ENCODE measurements around the gene PSMD11.

Gene PSMD11

DNA sequence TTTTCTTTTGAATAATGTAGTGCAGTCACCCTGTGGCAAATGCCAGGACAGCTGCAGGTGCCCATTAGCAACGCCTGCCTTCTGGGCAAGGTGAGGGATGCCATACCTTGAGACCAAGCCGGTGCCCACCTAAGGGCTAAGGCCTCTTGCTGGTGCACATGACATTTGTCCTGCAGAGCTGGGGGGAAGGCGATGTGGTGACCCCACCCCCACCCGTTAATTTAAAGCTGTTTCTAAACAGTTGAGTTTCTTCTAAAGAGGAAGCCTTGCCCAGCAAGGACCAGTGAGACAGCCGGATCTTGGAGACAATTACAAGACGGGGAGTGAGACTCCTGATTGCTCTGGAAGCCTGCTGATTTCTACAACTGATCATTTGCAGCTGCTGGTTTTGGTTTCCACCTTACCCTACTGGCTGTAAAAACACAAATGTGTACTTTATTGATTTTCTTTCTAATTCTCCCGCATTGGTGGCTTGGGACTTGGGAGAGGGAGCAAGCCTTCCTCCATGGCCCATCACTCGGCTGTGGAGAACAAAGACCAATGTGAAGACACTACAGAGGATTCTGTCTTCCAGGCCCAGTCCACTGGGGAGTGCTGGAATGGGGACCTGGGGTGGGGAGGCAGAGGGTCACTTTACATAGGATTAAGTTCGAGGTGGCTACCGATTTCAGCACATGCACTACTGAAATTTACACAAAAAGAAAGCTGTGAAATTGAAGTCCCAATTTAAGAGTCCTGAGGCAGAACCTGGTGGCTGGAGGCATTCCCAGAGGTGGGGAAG, 45.2 kb downstream of the PSMD11 start:
- TF ChIP-seq FOXP2 (optimal IDR thresholded peaks at IDR 0.05; ENCODE audit: borderline replicate concordance, extremely low read depth, extremely low read length, insufficient read depth) (no peak), SIN3A (IDR thresholded peaks at IDR 0.05; ENCODE audit: borderline replicate concordance, insufficient read depth, low read length) (no peak), POLR2AphosphoS5 (IDR thresholded peaks at IDR 0.05; ENCODE audit: low read depth, low read length) (no peak), REST (IDR thresholded peaks at IDR 0.05; ENCODE audit: insufficient read depth in 1 of 2, low read depth in 2 of 2, low read length in 2 of 2) (no peak), TAF1 (IDR thresholded peaks at IDR 0.05; ENCODE audit: borderline replicate concordance, insufficient read depth, low read length) (no peak)

- TF ChIP-seq FOXP2 (optimal IDR thresholded peaks at IDR 0.05; ENCODE audit: borderline replicate concordance, extremely low read depth, extremely low read length, insufficient read depth) (no peak), REST (IDR thresholded peaks at IDR 0.05; ENCODE audit: insufficient read depth in 1 of 2, low read depth in 2 of 2, low read length in 2 of 2) (no peak), POLR2AphosphoS5 (IDR thresholded peaks at IDR 0.05; ENCODE audit: low read depth, low read length) (no peak), TAF1 (IDR thresholded peaks at IDR 0.05; ENCODE audit: borderline replicate concordance, insufficient read depth, low read length) (no peak), SIN3A (IDR thresholded peaks at IDR 0.05; ENCODE audit: borderline replicate concordance, insufficient read depth, low read length) (no peak)
These were observed 45.8 kb downstream of the PSMD11 start for GRCh38 chr17:32490101-32490482.

- TF ChIP-seq SIN3A (IDR thresholded peaks at IDR 0.05; ENCODE audit: borderline replicate concordance, insufficient read depth, low read length) (no peak), TAF1 (IDR thresholded peaks at IDR 0.05; ENCODE audit: borderline replicate concordance, insufficient read depth, low read length) (no peak), POLR2AphosphoS5 (IDR thresholded peaks at IDR 0.05; ENCODE audit: low read depth, low read length) (no peak), FOXP2 (optimal IDR thresholded peaks at IDR 0.05; ENCODE audit: borderline replicate concordance, extremely low read depth, extremely low read length, insufficient read depth) (no peak), REST (IDR thresholded peaks at IDR 0.05; ENCODE audit: insufficient read depth in 1 of 2, low read depth in 2 of 2, low read length in 2 of 2) (no peak)
These were observed 47.3 kb downstream of the PSMD11 start for GRCh38 chr17:32491371-32492263.

- TF ChIP-seq POLR2AphosphoS5 (IDR thresholded peaks at IDR 0.05; ENCODE audit: low read depth, low read length) (no peak), TAF1 (IDR thresholded peaks at IDR 0.05; ENCODE audit: borderline replicate concordance, insufficient read depth, low read length) (no peak), SIN3A (IDR thresholded peaks at IDR 0.05; ENCODE audit: borderline replicate concordance, insufficient read depth, low read length) (no peak), FOXP2 (optimal IDR thresholded peaks at IDR 0.05; ENCODE audit: borderline replicate concordance, extremely low read depth, extremely low read length, insufficient read depth) (no peak), REST (IDR thresholded peaks at IDR 0.05; ENCODE audit: insufficient read depth in 1 of 2, low read depth in 2 of 2, low read length in 2 of 2) (no peak)
These were observed 47.9 kb downstream of the PSMD11 start for GRCh38 chr17:32492264-32492589.

Measured in PFSK-1 (cell line).